Uterus (tissue), 4 donors: Measurements from ENCODE around the gene SLC25A38. TPM values are rescaled to one million over a fixed set of nuclear protein-coding genes. Genes with fewer than 3 reads are reported as not detected.

Experiments used
- DNase-seq, 2 donors: peaks; one replicate each; pipeline ENCODE4 v3.0.0-alpha.2; 2019 to 2020
- H3K27ac ChIP-seq, 2 donors: fragments of 200-600 bp; sonication (generic); 1 replicate in 1 of 2; 2 replicates in 1 of 2; pipeline ENCODE4 v1.5.1; 2016 to 2018
- H3K27me3 ChIP-seq, 2 donors: fragments of 200-600 bp; sonication (generic); one replicate each; pipeline ENCODE4 v1.5.1; 2018 to 2019; ENCODE audit warnings: control low read depth in 1 of 2
- H3K36me3 ChIP-seq, 2 donors: fragments of 200-600 bp; sonication (generic); one replicate each; pipeline ENCODE4 v1.5.1; 2019; ENCODE audit warnings: control low read depth in 1 of 2
- H3K4me1 ChIP-seq, 2 donors: fragments of 200-600 bp; sonication (generic); one replicate each; pipeline ENCODE4 v1.5.1; 2018 to 2019; ENCODE audit warnings: control low read depth in 1 of 2
- H3K4me3 ChIP-seq, 2 donors: fragments of 200-600 bp; sonication (generic); 1 replicate in 1 of 2; 2 replicates in 1 of 2; pipeline ENCODE4 v1.5.1; 2018 to 2019; ENCODE audit warnings: mild to moderate bottlenecking in 1 of 2
- H3K9me3 ChIP-seq, 2 donors: fragments of 200-600 bp; sonication (generic); one replicate each; pipeline ENCODE4 v1.5.1; 2019; ENCODE audit warnings: control low read depth in 1 of 2
- POLR2A ChIP-seq, 2 donors: fragments of 450-650 bp; IDR thresholded peaks; one replicate each; pipeline ENCODE4 v1.6.1; 2016; ENCODE audit warnings: antibody characterized with exemption in 2 of 2, mild to moderate bottlenecking in 1 of 2, moderate library complexity in 1 of 2
- intact Hi-C: fragments of 100-400 bp; cut with DNase I; formaldehyde crosslinking; loops from one replicate; pipeline ENCODE4 v1.15.1; 2023; ENCODE audit warnings: low total_unique reads
- total RNA-seq, 4 donors: library from RNA; depleted of rRNA in 3 of 4; stranded (reverse); fragments of >200 nt in 3 of 4; gene quantifications; one replicate each; pipeline versions ENCODE4 v1.1.0 to v1.2.4, GENCODE V29; 2014 to 2023
- TF ChIP-seq, protein P1 (sequence below), 4 experiments: fragments of 200-600 bp in 2 of 4; fragments of 450-650 bp in 2 of 4; sonication (generic) in 2 of 4; IDR thresholded peaks; one replicate each; pipeline ENCODE4 v1.5.1; 2016 to 2019; ENCODE audit warnings: antibody characterized with exemption in 4 of 4, mild to moderate bottlenecking in 2 of 4, moderate library complexity in 1 of 4
- donor health status: DM: yes; HTN: yes; CAD: no.

Gene SLC25A38
- total RNA-seq, 4 donors from 2014 or later = 22.6 to 30.3 (median 26.7) TPM

DNA sequence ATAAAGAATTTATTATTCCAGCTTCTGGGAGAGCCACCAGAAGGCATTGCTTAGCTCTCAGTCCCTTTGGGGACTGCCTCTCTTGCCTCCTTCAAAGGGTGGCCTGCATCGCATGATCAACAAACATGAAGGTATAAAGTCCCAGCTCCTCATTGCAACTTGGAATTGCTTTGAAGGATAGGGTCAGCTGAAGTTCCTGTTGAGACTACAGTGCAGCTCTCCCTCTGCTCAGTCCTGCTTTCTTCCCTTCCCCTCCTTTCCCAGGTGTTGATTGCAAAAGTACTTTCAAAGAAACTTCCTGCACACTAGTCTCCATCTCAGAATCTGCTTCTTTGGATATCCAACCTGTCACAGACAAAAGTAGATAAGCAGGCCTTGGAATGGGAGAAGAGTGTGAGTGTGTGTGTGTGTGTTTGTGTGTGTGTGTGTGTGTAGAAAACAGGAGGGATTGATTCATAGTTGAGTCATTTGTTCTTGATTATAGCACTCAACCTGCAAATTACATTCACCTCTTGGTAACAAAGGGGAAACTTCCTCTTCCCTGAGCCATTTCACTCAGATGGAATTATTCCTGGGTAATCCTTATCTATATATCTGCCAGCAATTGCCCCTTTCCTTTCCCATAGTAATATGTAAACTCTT is 40.0 kb upstream of the SLC25A38 start:
- no peaks in the 10 kb centered on the region for H3K4me1 ChIP-seq
- H3K27me3 ChIP-seq = no peaks in the 10 kb centered on the region
- TF ChIP-seq, protein P1, sequence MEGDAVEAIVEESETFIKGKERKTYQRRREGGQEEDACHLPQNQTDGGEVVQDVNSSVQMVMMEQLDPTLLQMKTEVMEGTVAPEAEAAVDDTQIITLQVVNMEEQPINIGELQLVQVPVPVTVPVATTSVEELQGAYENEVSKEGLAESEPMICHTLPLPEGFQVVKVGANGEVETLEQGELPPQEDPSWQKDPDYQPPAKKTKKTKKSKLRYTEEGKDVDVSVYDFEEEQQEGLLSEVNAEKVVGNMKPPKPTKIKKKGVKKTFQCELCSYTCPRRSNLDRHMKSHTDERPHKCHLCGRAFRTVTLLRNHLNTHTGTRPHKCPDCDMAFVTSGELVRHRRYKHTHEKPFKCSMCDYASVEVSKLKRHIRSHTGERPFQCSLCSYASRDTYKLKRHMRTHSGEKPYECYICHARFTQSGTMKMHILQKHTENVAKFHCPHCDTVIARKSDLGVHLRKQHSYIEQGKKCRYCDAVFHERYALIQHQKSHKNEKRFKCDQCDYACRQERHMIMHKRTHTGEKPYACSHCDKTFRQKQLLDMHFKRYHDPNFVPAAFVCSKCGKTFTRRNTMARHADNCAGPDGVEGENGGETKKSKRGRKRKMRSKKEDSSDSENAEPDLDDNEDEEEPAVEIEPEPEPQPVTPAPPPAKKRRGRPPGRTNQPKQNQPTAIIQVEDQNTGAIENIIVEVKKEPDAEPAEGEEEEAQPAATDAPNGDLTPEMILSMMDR (IDR thresholded peaks at IDR 0.05) = no peak
- TF ChIP-seq POLR2A (IDR thresholded peaks at IDR 0.05) = no peak
- H3K9me3 ChIP-seq = no peaks in the 10 kb centered on the region
- H3K27ac ChIP-seq = no peak overlapping the region
- DNase-seq = no peak
- H3K4me3 ChIP-seq = no peak overlapping the region
- intact Hi-C loops = no loop called here
- no peaks in the 10 kb centered on the region for H3K36me3 ChIP-seq

DNA sequence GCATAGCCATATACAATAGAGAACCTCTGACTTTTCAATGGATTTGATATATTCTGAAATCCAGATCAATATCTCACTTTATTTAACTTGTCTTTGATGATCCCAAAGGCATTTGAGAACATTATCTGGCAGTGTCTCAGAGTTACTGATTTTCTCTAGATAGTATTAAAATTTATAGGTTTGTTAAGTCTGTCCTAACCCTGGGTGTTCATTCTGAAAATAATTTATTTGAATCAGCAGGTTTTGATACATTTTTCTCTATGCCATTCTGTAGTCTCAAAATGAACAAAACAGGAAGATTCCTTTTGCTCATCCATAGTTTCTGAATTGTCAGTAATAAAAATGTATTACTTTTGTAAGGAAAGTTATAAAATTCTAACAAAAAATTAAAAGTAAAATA is 39.4 kb upstream of the SLC25A38 start:
- TF ChIP-seq, protein P1 (IDR thresholded peaks at IDR 0.05) = no peak
- no peak for TF ChIP-seq POLR2A (IDR thresholded peaks at IDR 0.05)
- Histone ChIP-seq H3K4me1 (no peaks in the 10 kb centered on the region), H3K36me3 (no peaks in the 10 kb centered on the region), H3K4me3 (no peak overlapping the region), H3K27ac (no peak overlapping the region), H3K9me3 (no peaks in the 10 kb centered on the region), H3K27me3 (no peaks in the 10 kb centered on the region)
- no peak for DNase-seq
- intact Hi-C loops = no loop called here

GRCh38 chr3:39344746-39345344 is 38.3 kb upstream of the SLC25A38 start:
- H3K27me3 ChIP-seq = no peaks in the 10 kb centered on the region
- H3K4me1 ChIP-seq = no peaks in the 10 kb centered on the region
- H3K9me3 ChIP-seq = no peaks in the 10 kb centered on the region
- TF ChIP-seq, protein P1 (IDR thresholded peaks at IDR 0.05) = no peak
- no peak for TF ChIP-seq POLR2A (IDR thresholded peaks at IDR 0.05)
- H3K36me3 ChIP-seq = no peaks in the 10 kb centered on the region
- intact Hi-C loops = no loop called here
- no peak for DNase-seq
- no peak overlapping the region for H3K4me3 ChIP-seq
- H3K27ac ChIP-seq = no peak overlapping the region

DNA sequence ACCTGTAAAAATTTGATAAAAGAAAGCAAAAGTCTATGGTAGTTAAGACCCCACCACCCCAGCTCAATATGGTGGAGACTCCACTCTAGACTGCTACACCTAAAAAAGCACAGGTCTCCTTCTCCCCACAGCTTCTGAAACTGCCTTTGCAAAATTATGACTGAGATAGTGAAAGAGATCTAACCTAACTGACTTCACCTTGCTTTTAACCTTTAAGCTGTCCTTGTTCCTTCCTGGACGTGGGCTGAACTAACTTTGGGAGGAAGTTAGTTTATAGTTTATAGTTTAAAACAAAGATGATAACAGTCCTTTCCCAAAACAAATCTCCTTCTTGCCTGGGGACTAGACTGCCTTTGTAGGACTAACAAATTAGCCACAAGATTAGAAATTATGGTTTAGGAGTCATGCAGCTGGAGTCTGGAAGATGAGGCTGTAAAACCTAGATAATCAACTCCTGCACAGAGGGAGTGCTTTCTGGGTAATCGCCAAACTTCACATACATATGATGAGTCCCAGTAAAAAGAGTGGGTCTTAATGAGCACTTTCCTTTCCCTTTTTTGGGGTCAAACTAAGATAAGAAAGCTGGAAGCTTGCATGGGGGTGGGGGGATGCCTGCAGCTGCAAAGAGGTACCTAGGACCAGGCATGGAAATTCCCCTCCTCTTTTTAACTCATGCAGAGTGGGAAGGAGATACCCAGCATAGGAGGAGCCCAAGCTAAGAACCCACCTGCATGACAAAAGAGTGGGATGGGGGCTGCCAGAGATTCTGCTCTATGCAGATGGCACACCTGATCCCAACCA is 36.2 kb upstream of the SLC25A38 start:
- Histone ChIP-seq H3K4me1 (no peaks in the 10 kb centered on the region), H3K9me3 (no peaks in the 10 kb centered on the region), H3K36me3 (no peaks in the 10 kb centered on the region), H3K27ac (no peak overlapping the region), H3K4me3 (no peak overlapping the region), H3K27me3 (no peaks in the 10 kb centered on the region)
- intact Hi-C loops = no loop called here
- DNase-seq = no peak
- TF ChIP-seq, protein P1 (IDR thresholded peaks at IDR 0.05) = no peak
- no peak for TF ChIP-seq POLR2A (IDR thresholded peaks at IDR 0.05)

- TF ChIP-seq, protein P1 (IDR thresholded peaks at IDR 0.05) = no peak
- TF ChIP-seq POLR2A (IDR thresholded peaks at IDR 0.05) = no peak
- H3K9me3 ChIP-seq = no peaks in the 10 kb centered on the region
Observed at GRCh38 chr3:39347586-39347876, 35.6 kb upstream of the SLC25A38 start.

More at GRCh38 chr3:39347586-39347876, 35.6 kb upstream of the SLC25A38 start:
- Histone ChIP-seq H3K27me3 (no peaks in the 10 kb centered on the region), H3K4me1 (no peaks in the 10 kb centered on the region), H3K27ac (no peak overlapping the region), H3K36me3 (no peaks in the 10 kb centered on the region), H3K4me3 (no peak overlapping the region)
- DNase-seq = no peak
- intact Hi-C loops = no loop called here
